Measurements from ENCODE around the gene PTGES2. TPM values are rescaled to one million over a fixed set of nuclear protein-coding genes. Genes with fewer than 3 reads are reported as not detected.
"Not testable (repeated sequence)": the region's sequence is repeated elsewhere in the genome, so short reads cannot be mapped to it uniquely, and the experiment has no call there.

PTGES2 gene
- total RNA-seq, 2 donors from 2014 or later: 23.5 to 27.5 TPM

GRCh38 chr9:128085943-128086342, 41.6 kb downstream of the PTGES2 start:
- H3K9me3 Mint-ChIP-seq: no peaks in the 10 kb centered on the region
- H3K4me3 Mint-ChIP-seq: no peak overlapping the region
- H3K27ac Mint-ChIP-seq: no peak overlapping the region
- no peak for ATAC-seq (replicated peaks in 1 of 2)
- H3K36me3 Mint-ChIP-seq (ENCODE audit: insufficient read depth in 2 of 2): peaks cover 3 to 4% of the 10 kb centered on the region in 2 donors
- peaks cover 34% of the 10 kb centered on the region for H3K4me1 Mint-ChIP-seq (ENCODE audit: low read depth)
- no peak for DNase-seq
- no peaks in the 10 kb centered on the region for H3K27me3 Mint-ChIP-seq (ENCODE audit: low read depth)

DNA sequence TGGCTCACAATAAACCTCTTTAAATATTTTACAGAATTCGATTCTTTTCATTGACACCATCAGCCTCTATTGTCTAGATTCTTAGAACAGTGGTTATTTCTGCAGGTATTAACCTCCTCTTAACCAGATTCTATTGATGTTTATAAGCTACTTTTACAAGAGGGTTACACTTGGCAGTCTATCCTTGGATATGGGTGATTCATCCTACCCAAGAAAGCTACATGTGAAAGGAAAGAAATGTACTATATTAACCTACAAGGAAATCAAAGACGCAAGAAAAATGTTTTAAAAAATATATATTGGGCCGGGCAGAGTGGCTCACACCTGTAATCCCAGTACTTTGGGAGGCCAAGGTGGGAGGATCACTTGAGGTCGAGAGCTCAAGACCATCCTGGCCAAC, 42.8 kb downstream of the PTGES2 start:
- Mint-ChIP-seq H3K9me3 (no peaks in the 10 kb centered on the region), H3K27ac (peak overlapping the region; percentile 74), H3K4me1 (ENCODE audit: low read depth) (peaks cover 33% of the 10 kb centered on the region), H3K27me3 (ENCODE audit: low read depth) (no peaks in the 10 kb centered on the region), H3K36me3 (ENCODE audit: insufficient read depth in 2 of 2) (peaks cover 4 to 5% of the 10 kb centered on the region in 2 donors), H3K4me3 (no peak overlapping the region)
- ATAC-seq (replicated peaks in 1 of 2) (no peak), DNase-seq (no peak)

GRCh38 chr9:128082151-128082550, 45.4 kb downstream of the PTGES2 start:
- Mint-ChIP-seq H3K9me3 (no peaks in the 10 kb centered on the region), H3K4me3 (no peak overlapping the region), H3K27me3 (ENCODE audit: low read depth) (no peaks in the 10 kb centered on the region), H3K36me3 (ENCODE audit: insufficient read depth in 2 of 2) (peaks cover 3 to 4% of the 10 kb centered on the region in 2 donors), H3K4me1 (ENCODE audit: low read depth) (peaks cover 47% of the 10 kb centered on the region), H3K27ac (peak overlapping the region; percentile 92)
- DNase-seq: no peak
- ATAC-seq (replicated peaks in 1 of 2): no peak

- no peak for ATAC-seq (replicated peaks in 1 of 2)
- Mint-ChIP-seq H3K4me3 (peak overlapping the region in 1 of 2 donors; percentile 58), H3K4me1 (ENCODE audit: low read depth) (peaks cover 53% of the 10 kb centered on the region), H3K27me3 (ENCODE audit: low read depth) (no peaks in the 10 kb centered on the region), H3K9me3 (no peaks in the 10 kb centered on the region), H3K36me3 (ENCODE audit: insufficient read depth in 2 of 2) (peaks cover 3 to 6% of the 10 kb centered on the region in 2 donors), H3K27ac (peak overlapping the region; percentile 92)
- no peak for DNase-seq
Measured at GRCh38 chr9:128081056-128081455, 46.5 kb downstream of the PTGES2 start.

- H3K27ac Mint-ChIP-seq: no peak overlapping the region
- ATAC-seq (replicated peaks in 1 of 2) (no peak), DNase-seq (no peak)
- peaks cover 3 to 6% of the 10 kb centered on the region in 2 donors for H3K36me3 Mint-ChIP-seq (ENCODE audit: insufficient read depth in 2 of 2)
- H3K9me3 Mint-ChIP-seq: no peaks in the 10 kb centered on the region
- peaks cover 53% of the 10 kb centered on the region for H3K4me1 Mint-ChIP-seq (ENCODE audit: low read depth)
- H3K4me3 Mint-ChIP-seq: no peak overlapping the region
- no peaks in the 10 kb centered on the region for H3K27me3 Mint-ChIP-seq (ENCODE audit: low read depth)
Measured at GRCh38 chr9:128080206-128080605, 47.3 kb downstream of the PTGES2 start.

DNA sequence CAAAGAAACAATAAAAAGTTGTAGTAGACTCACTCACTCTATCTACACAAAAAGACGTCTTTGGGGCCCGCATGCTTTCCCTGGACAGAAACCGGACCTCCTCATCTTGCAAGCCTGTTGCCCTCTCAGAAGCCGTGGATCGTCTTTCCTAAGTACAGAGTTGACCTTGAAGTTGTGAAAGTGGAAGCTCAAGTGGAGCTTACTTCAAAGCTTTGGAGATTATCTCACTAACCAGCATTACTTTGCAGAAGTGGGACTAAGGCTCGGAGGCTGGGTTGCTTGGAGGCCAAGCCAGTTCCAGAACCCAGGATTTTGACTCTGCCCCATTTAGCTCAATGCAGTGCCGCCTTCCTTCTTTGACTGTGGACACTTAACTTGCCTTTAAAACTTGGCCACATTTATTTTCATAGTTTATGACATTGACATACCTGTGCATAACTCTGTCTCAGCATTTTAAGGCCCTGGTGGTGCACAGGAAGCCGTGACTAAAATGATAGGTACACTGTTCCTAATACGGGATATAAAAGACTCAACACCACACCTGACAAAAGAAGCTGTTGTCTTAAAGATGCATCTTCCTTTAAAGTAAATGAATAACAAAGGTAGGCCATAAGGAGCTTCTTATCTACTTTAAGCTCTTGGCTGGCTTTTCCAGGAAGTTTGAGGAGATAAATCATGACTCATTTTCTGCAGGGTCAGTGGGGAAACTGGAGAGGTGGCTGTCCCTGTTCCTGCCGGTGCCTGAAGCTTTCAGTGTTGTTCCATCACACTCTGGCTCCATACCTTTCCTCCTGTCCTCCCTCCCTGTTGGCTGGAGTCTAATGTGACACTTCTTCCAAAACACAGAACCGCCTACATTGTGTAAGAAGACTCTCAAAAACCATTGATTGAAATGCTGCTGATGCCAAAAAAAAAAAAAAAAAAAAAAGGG, 48.8 kb downstream of the PTGES2 start:
- peaks cover 53% of the 10 kb centered on the region for H3K4me1 Mint-ChIP-seq (ENCODE audit: low read depth)
- H3K36me3 Mint-ChIP-seq (ENCODE audit: insufficient read depth in 2 of 2): peaks cover 2 to 3% of the 10 kb centered on the region in 2 donors
- H3K4me3 Mint-ChIP-seq: peak overlapping the region; percentile 20 to 75
- no peaks in the 10 kb centered on the region for H3K27me3 Mint-ChIP-seq (ENCODE audit: low read depth)
- peak in 1 of 2 donors; percentile 38 for ATAC-seq (replicated peaks in 1 of 2)
- H3K27ac Mint-ChIP-seq: peak overlapping the region; percentile 80
- DNase-seq: no peak
- no peaks in the 10 kb centered on the region for H3K9me3 Mint-ChIP-seq

GRCh38 chr9:128077847-128078503, 49.6 kb downstream of the PTGES2 start:
- no peaks in the 10 kb centered on the region for H3K9me3 Mint-ChIP-seq
- H3K4me1 Mint-ChIP-seq (ENCODE audit: low read depth): peaks cover 61% of the 10 kb centered on the region
- DNase-seq: no peak
- H3K27ac Mint-ChIP-seq: peak overlapping the region; percentile 80
- H3K4me3 Mint-ChIP-seq: peak overlapping the region; percentile 3 to 75
- H3K36me3 Mint-ChIP-seq (ENCODE audit: insufficient read depth in 2 of 2): peaks cover 2 to 8% of the 10 kb centered on the region in 2 donors
- H3K27me3 Mint-ChIP-seq (ENCODE audit: low read depth): no peaks in the 10 kb centered on the region
- ATAC-seq (replicated peaks in 1 of 2): peak; percentile 32 to 43

DNA sequence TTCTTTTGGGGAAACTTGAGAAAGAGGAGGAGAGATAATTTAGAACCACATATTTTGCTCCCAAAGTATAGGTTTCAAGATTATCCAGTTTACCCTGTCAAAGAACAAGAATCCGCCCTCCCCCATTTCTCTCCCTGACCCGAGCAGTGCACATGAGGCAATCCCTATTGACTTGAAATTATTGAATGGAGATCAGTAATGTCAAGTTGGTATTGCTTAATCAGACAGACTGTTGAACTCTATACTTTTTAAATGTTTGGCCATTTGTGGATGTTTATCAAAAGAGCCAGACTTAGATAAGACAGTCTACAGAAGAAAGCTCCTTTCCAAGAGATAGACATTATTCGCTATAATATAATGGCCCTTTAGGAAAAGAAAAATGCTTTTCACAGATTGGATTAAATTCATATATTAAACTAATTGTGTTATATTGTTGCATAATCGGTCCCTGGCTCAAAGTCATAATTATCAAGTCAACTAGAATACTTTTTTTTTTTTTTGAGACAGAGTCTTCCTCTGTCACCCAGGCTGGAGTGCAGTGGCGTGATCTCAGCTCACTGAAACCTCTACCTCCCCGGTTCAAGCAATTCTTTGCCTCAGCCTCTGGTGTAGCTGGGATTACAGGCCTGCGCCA, 54.2 kb downstream of the PTGES2 start:
- Mint-ChIP-seq H3K4me3 (peak overlapping the region; percentile 39 to 54), H3K9me3 (no peaks in the 10 kb centered on the region), H3K36me3 (ENCODE audit: insufficient read depth in 2 of 2) (peaks cover 2 to 4% of the 10 kb centered on the region in 2 donors), H3K27me3 (ENCODE audit: low read depth) (no peaks in the 10 kb centered on the region), H3K4me1 (ENCODE audit: low read depth) (peaks cover 67% of the 10 kb centered on the region), H3K27ac (peak overlapping the region; percentile 94)
- DNase-seq (no peak), ATAC-seq (replicated peaks in 1 of 2) (no peak)

DNA sequence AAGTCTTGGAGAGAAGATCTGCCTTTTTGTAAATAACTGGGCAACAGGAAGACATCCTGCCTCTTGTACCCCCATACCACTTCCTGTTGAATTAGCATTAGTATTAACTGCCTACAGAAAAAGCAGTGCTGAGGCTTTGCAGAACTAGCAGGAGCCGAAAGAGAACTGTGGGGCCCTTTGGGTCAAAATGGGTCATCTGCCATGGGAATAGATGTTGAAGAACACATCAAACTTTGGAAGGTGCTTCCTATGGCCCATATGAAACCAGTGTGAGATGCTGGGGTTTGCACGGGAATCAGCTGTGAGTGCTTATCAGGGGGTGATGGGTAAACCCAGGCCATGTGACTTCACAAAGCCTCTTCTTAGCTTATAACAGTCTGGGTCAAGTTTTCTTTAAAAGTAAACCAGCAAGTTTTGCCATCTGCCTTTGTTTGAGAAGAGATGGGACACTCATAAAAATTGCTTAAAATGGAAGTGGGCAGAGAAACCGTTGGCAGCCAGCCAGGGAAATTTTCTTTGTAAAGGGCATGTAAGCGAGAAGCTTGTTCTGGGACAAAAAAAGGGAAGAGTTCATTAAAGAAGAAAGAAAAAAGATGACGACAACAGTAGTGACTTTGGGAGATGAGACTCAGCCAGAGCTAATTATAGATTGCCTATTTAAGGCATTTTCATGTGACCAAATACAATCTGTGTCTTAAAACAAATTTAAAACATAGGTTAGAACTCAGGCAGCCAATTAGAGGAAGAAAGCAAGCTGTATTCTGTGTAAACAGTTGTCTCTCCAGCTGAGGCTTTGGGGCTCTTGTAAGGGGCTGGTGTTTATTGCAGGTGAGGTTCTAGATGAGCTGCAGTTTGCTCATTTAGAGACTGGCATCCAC, 55.1 kb downstream of the PTGES2 start:
- Mint-ChIP-seq H3K27ac (peak overlapping the region; percentile 97), H3K27me3 (ENCODE audit: low read depth) (no peaks in the 10 kb centered on the region), H3K4me3 (peak overlapping the region; percentile 91 to 94), H3K9me3 (no peaks in the 10 kb centered on the region), H3K4me1 (ENCODE audit: low read depth) (peaks cover 57% of the 10 kb centered on the region), H3K36me3 (ENCODE audit: insufficient read depth in 2 of 2) (peaks cover 2 to 4% of the 10 kb centered on the region in 2 donors)
- ATAC-seq (replicated peaks in 1 of 2) (no peak), DNase-seq (peak; percentile 58 to 69)

- Mint-ChIP-seq H3K27ac (peak overlapping the region; percentile 97), H3K4me1 (ENCODE audit: low read depth) (peaks cover 49% of the 10 kb centered on the region), H3K4me3 (peak overlapping the region; percentile 91 to 94)
- not testable (repeated sequence) for H3K9me3 Mint-ChIP-seq; H3K36me3 Mint-ChIP-seq (ENCODE audit: insufficient read depth in 2 of 2); ATAC-seq (replicated peaks in 1 of 2); H3K27me3 Mint-ChIP-seq (ENCODE audit: low read depth); DNase-seq
Measured at GRCh38 chr9:128071475-128071874, 56.1 kb downstream of the PTGES2 start.

DNA sequence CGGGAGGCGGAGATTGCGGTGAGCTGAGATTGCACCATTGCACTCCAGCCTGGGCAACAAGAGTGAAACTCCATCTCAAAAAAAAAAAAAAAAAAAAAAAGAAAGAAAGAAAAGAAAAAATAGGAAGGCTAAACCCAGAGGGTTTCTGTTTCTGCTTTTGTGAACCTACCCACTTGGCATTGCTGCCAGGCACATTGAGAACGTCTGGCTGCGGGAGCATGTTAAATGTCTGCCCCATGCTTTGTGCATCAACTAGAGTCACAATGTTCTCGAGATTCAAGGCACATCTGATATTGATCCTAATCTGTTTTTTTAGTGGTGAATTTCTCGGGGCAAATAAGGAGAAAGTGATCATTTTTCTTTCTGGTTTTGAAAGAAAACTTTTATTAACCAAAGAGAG, 56.7 kb downstream of the PTGES2 start:
- no peaks in the 10 kb centered on the region for H3K9me3 Mint-ChIP-seq
- peaks cover 49% of the 10 kb centered on the region for H3K4me1 Mint-ChIP-seq (ENCODE audit: low read depth)
- DNase-seq (no peak), ATAC-seq (replicated peaks in 1 of 2) (no peak)
- H3K36me3 Mint-ChIP-seq (ENCODE audit: insufficient read depth in 2 of 2): peaks cover 0 to 4% of the 10 kb centered on the region in 2 donors
- peak overlapping the region; percentile 84 to 94 for H3K4me3 Mint-ChIP-seq
- no peaks in the 10 kb centered on the region for H3K27me3 Mint-ChIP-seq (ENCODE audit: low read depth)
- peak overlapping the region; percentile 91 for H3K27ac Mint-ChIP-seq
